HPDE6-E6E7 (cell line): ENCODE measurements around the gene FNDC5.

ENCODE experiments used
- DNase-seq: peaks from one replicate; pipeline ENCODE4 v3.0.0; 2011; ENCODE audit warnings: missing footprints; ENCODE audit errors: extremely low spot score

FNDC5 gene

GRCh38 chr1:32884032-32884372, 13.3 kb upstream of the FNDC5 start:
- DNase-seq, result no peak

- DNase-seq, result no peak
Observed at GRCh38 chr1:32883338-32884031, 12.8 kb upstream of the FNDC5 start.

GRCh38 chr1:32881871-32882850, 11.4 kb upstream of the FNDC5 start:
- no peak for DNase-seq

- no peak for DNase-seq
Observed at GRCh38 chr1:32881291-32881690, 10.6 kb upstream of the FNDC5 start.

- DNase-seq, result no peak
Observed at GRCh38 chr1:32878637-32879041, 7.9 kb upstream of the FNDC5 start.

GRCh38 chr1:32878183-32878582, 7.5 kb upstream of the FNDC5 start:
- DNase-seq, result peak; percentile 82

- DNase-seq, result no peak
Observed at GRCh38 chr1:32877211-32878110, 6.7 kb upstream of the FNDC5 start.

- DNase-seq, result peak; percentile 60
Observed at GRCh38 chr1:32876341-32877210, 5.9 kb upstream of the FNDC5 start.

GRCh38 chr1:32874860-32875752, 4.4 kb upstream of the FNDC5 start:
- DNase-seq, result no peak

GRCh38 chr1:32873484-32873883, 2.8 kb upstream of the FNDC5 start:
- no peak for DNase-seq

- DNase-seq, result no peak
Observed at GRCh38 chr1:32872192-32872460, 1.4 kb upstream of the FNDC5 start.

GRCh38 chr1:32871364-32872191, 866 bp upstream of the FNDC5 start:
- no peak for DNase-seq

- no peak for DNase-seq
Observed at GRCh38 chr1:32869923-32870614, 643 bp downstream of the FNDC5 start.

GRCh38 chr1:32868806-32869455, 1.8 kb downstream of the FNDC5 start:
- no peak for DNase-seq

- no peak for DNase-seq
Observed at GRCh38 chr1:32868085-32868484, 2.6 kb downstream of the FNDC5 start.

GRCh38 chr1:32867671-32868070, 3.0 kb downstream of the FNDC5 start:
- no peak for DNase-seq

GRCh38 chr1:32867151-32867550, 3.6 kb downstream of the FNDC5 start:
- no peak for DNase-seq
